ENCODE results near the gene GRHL3.

GRCh38 chr1:24386931-24387330 lies 67.8 kb downstream of the GRHL3 start:
- TF ChIP-seq CTCF (IDR thresholded peaks at IDR 0.05) (no peak), POLR2A (IDR thresholded peaks at IDR 0.05) (no peak), POLR2AphosphoS5 (IDR thresholded peaks at IDR 0.05) (no peak)

All from prostate gland (tissue), 2 donors.